ENCODE data around the gene TRIM29.
"Not testable (repeated sequence)": the region's sequence is repeated elsewhere in the genome, so short reads cannot be mapped to it uniquely, and the experiment has no call there.

TRIM29 gene

GRCh38 chr11:120172054-120172911, 34.4 kb upstream of the TRIM29 start:
- DNase-seq (ENCODE audit: low read depth): no peak

GRCh38 chr11:120170741-120171261, 32.9 kb upstream of the TRIM29 start:
- no peak for DNase-seq (ENCODE audit: low read depth)

- DNase-seq (ENCODE audit: low read depth): no peak
Observed at GRCh38 chr11:120169981-120170698, 32.2 kb upstream of the TRIM29 start.

- no peak for DNase-seq (ENCODE audit: low read depth)
Observed at GRCh38 chr11:120168960-120169681, 31.2 kb upstream of the TRIM29 start.

- no peak for DNase-seq (ENCODE audit: low read depth)
Observed at GRCh38 chr11:120168108-120168959, 30.4 kb upstream of the TRIM29 start.

GRCh38 chr11:120167659-120168058, 29.7 kb upstream of the TRIM29 start:
- no peak for DNase-seq (ENCODE audit: low read depth)

- no peak for DNase-seq (ENCODE audit: low read depth)
Observed at GRCh38 chr11:120160436-120160835, 22.5 kb upstream of the TRIM29 start.

GRCh38 chr11:120153221-120153620, 15.3 kb upstream of the TRIM29 start:
- no peak for DNase-seq (ENCODE audit: low read depth)

GRCh38 chr11:120151536-120151935, 13.6 kb upstream of the TRIM29 start:
- DNase-seq (ENCODE audit: low read depth): no peak

- DNase-seq (ENCODE audit: low read depth): no peak
Observed at GRCh38 chr11:120149246-120149645, 11.3 kb upstream of the TRIM29 start.

- DNase-seq (ENCODE audit: low read depth): no peak
Observed at GRCh38 chr11:120147950-120148270, 10.0 kb upstream of the TRIM29 start.

- DNase-seq (ENCODE audit: low read depth): no peak
Observed at GRCh38 chr11:120147094-120147949, 9.4 kb upstream of the TRIM29 start.

GRCh38 chr11:120146413-120147093, 8.6 kb upstream of the TRIM29 start:
- DNase-seq (ENCODE audit: low read depth): no peak

GRCh38 chr11:120144501-120144900, 6.6 kb upstream of the TRIM29 start:
- no peak for DNase-seq (ENCODE audit: low read depth)

GRCh38 chr11:120143472-120143871, 5.6 kb upstream of the TRIM29 start:
- not testable (repeated sequence) for DNase-seq (ENCODE audit: low read depth)

- no peak for DNase-seq (ENCODE audit: low read depth)
Observed at GRCh38 chr11:120142441-120143100, 4.7 kb upstream of the TRIM29 start.

- DNase-seq (ENCODE audit: low read depth): no peak
Observed at GRCh38 chr11:120141768-120142423, 4.0 kb upstream of the TRIM29 start.

GRCh38 chr11:120141113-120141767, 3.3 kb upstream of the TRIM29 start:
- no peak for DNase-seq (ENCODE audit: low read depth)

Measured in HS-27A (cell line).